IMR-90 (cell line): ENCODE data around the gene GAGE12E. TPM values are rescaled to one million over a fixed set of nuclear protein-coding genes. Genes with fewer than 3 reads are reported as not detected.
"Not testable (repeated sequence)": the region's sequence is repeated elsewhere in the genome, so short reads cannot be mapped to it uniquely, and the experiment has no call there.

Experiments used
- ATAC-seq: fragments of 200-7000 bp; cut with Tn5 transposase; 2 replicates; pipeline ENCODE4 v1.9.1; 2020; ENCODE audit warnings: low read depth, mild to moderate bottlenecking, moderate library complexity
- BruUV-seq: library from RNA; stranded (reverse); fragments of 400-500 nt; replicated peaks from 2 replicates; lab custom pipeline; 2021; lab: Mats Ljungman, UMichigan
- CTCF ChIA-PET: fragments of 300-600 bp; formaldehyde crosslinking; extraction: SDS; loops from one replicate; lab custom pipeline; 2021; ENCODE audit warnings: antibody characterized with exemption; lab: Yijun Ruan, JAX
- POLR2A ChIA-PET: fragments of 300-600 bp; sonication (Branson Sonifier 250); formaldehyde crosslinking; loops from one replicate; lab custom pipeline; 2022; ENCODE audit warnings: antibody characterized with exemption; ENCODE audit not compliant: unreplicated experiment; lab: Charles Lee
- DNase-seq: peaks from one replicate; pipeline ENCODE4 v3.0.0; 2013
- H2AFZ ChIP-seq: replicated peaks from 2 replicates; pipeline ENCODE3; 2013; ENCODE audit warnings: low read length, mild to moderate bottlenecking; ENCODE audit not compliant: poor library complexity
- H2AK5ac ChIP-seq: 2 replicates; pipeline ENCODE4 v1.6.1; 2013; ENCODE audit warnings: low read depth, low read length, inconsistent platforms
- H2AK9ac ChIP-seq: replicated peaks from 2 replicates; pipeline ENCODE3; 2013; ENCODE audit warnings: mild to moderate bottlenecking, low read depth, low read length, moderate library complexity; ENCODE audit not compliant: poor library complexity
- H2BK120ac ChIP-seq: 2 replicates; pipeline ENCODE4 v1.6.1; 2013; ENCODE audit warnings: low read depth, low read length, inconsistent platforms
- H2BK15ac ChIP-seq: 3 replicates; pipeline ENCODE4 v1.6.1; 2013; ENCODE audit warnings: low read depth, low read length, inconsistent platforms
- H2BK20ac ChIP-seq: 2 replicates; pipeline ENCODE4 v1.6.1; 2013; ENCODE audit warnings: low read depth, mild to moderate bottlenecking, inconsistent platforms, low read length, moderate library complexity
- H2BK5ac ChIP-seq: 2 replicates; pipeline ENCODE4 v1.6.1; 2013; ENCODE audit warnings: mild to moderate bottlenecking, low read depth, low read length, inconsistent platforms; ENCODE audit not compliant: poor library complexity, severe bottlenecking
- H3K14ac ChIP-seq: replicated peaks from 2 replicates; pipeline ENCODE4 v1.6.1; 2013; ENCODE audit warnings: low read depth, low read length, inconsistent platforms
- H3K18ac ChIP-seq: 2 replicates; pipeline ENCODE4 v1.6.1; 2013; ENCODE audit warnings: low read depth, low read length, control low read depth
- H3K23ac ChIP-seq: 2 replicates; pipeline ENCODE4 v1.6.1; 2013; ENCODE audit warnings: low read depth, low read length, inconsistent platforms
- H3K27ac ChIP-seq: 2 replicates; pipeline ENCODE4 v1.5.1; 2013; ENCODE audit warnings: mild to moderate bottlenecking, control low read depth, low read length; ENCODE audit not compliant: insufficient read depth
- H3K27me3 ChIP-seq: 2 replicates; pipeline ENCODE4 v1.6.1; 2013; ENCODE audit warnings: low read length; ENCODE audit not compliant: control insufficient read depth, insufficient read depth
- H3K36me3 ChIP-seq: 2 replicates; pipeline ENCODE4 v1.6.1; 2013; ENCODE audit warnings: low read length, mixed read lengths; ENCODE audit not compliant: control insufficient read depth, insufficient read depth
- H3K4ac ChIP-seq: 2 replicates; pipeline ENCODE4 v1.6.1; 2013; ENCODE audit warnings: low read depth, low read length, inconsistent platforms
- H3K4me1 ChIP-seq: 2 replicates; pipeline ENCODE4 v1.6.1; 2013; ENCODE audit warnings: low read length, mixed read lengths; ENCODE audit not compliant: control insufficient read depth, insufficient read depth
- H3K4me2 ChIP-seq: 2 replicates; pipeline ENCODE4 v1.6.1; 2013; ENCODE audit warnings: low read depth, mild to moderate bottlenecking, control low read depth, low read length, moderate library complexity
- H3K4me3 ChIP-seq: 2 replicates; pipeline ENCODE4 v1.5.1; 2013; ENCODE audit warnings: low read depth, mild to moderate bottlenecking, control low read depth, low read length, moderate library complexity; ENCODE audit not compliant: insufficient read depth
- H3K56ac ChIP-seq: 2 replicates; pipeline ENCODE4 v1.6.1; 2013; ENCODE audit warnings: low read length, inconsistent platforms; ENCODE audit not compliant: insufficient read depth; ENCODE audit errors: extremely low read depth
- H3K79me1 ChIP-seq, 2 experiments: 2 replicates each; pipeline ENCODE4 v1.6.1; 2013; ENCODE audit warnings: low read length in 2 of 2, inconsistent platforms in 1 of 2, low read depth in 1 of 2
- H3K9ac ChIP-seq: 2 replicates; pipeline ENCODE4 v1.6.1; 2013; ENCODE audit warnings: low read depth, low read length, control low read depth
- H3K9me1 ChIP-seq: 2 replicates; pipeline ENCODE4 v1.6.1; 2013; ENCODE audit warnings: low read length, inconsistent platforms; ENCODE audit not compliant: insufficient read depth
- H3K9me3 ChIP-seq: 2 replicates; pipeline ENCODE4 v1.6.1; 2013; ENCODE audit warnings: low read length; ENCODE audit not compliant: control insufficient read depth, insufficient read depth
- H4K20me1 ChIP-seq: 2 replicates; pipeline ENCODE4 v1.6.1; 2013; ENCODE audit warnings: low read length, inconsistent platforms; ENCODE audit not compliant: insufficient read depth
- H4K5ac ChIP-seq: 2 replicates; pipeline ENCODE4 v1.6.1; 2013; ENCODE audit warnings: mild to moderate bottlenecking, low read depth, low read length, control low read depth
- H4K8ac ChIP-seq, 2 experiments: 2 replicates each; pipeline ENCODE4 v1.6.1; 2013; ENCODE audit warnings: low read depth in 2 of 2, low read length in 2 of 2, control low read depth in 1 of 2, inconsistent platforms in 1 of 2
- H4K91ac ChIP-seq: 2 replicates; pipeline ENCODE4 v1.6.1; 2013; ENCODE audit warnings: low read depth, low read length, inconsistent platforms; ENCODE audit not compliant: insufficient read depth
- WGBS, 2 experiments: methylation state at CpG; one replicate each; pipeline versions ENCODE4 v1.1.5 to v1.1.7; 2013; ENCODE audit warnings: missing lambda C conversion rate in 2 of 2; ENCODE audit not compliant: insufficient read length in 1 of 2; ENCODE audit errors: extremely low coverage in 2 of 2; 5-methylcytosine and 5-hydroxymethylcytosine counted together
- dilution Hi-C: fragments of 300-500 bp; cut with HindIII; formaldehyde crosslinking; loops from one replicate; pipeline ENCODE4 v1.14.3; 2018; ENCODE audit warnings: low sequenced_read_pairs; ENCODE audit not compliant: unreplicated experiment
- in situ Hi-C: fragments of 300-500 bp; cut with MboI; formaldehyde crosslinking; loops from 3 replicates; pipeline ENCODE4 v1.14.3; 2019; ENCODE audit warnings: low sequenced_read_pairs, inconsistent platforms, mixed read lengths
- intact Hi-C: fragments of 100-400 bp; cut with micrococcal nuclease; formaldehyde crosslinking; loops from 2 replicates; pipeline ENCODE4 v1.10.0; 2022
- polyA plus RNA-seq, 3 experiments: library from polyadenylated mRNA; depleted of rRNA; stranded (reverse); fragments of >200 nt; gene quantifications; 2 replicates each; pipeline ENCODE4 v1.2.3, GENCODE V29; 2012; ENCODE audit warnings: low replicate concordance in 1 of 3
- total RNA-seq: library from RNA; depleted of rRNA; stranded (reverse); fragments of >200 nt; gene quantifications from 2 replicates; pipeline ENCODE4 v1.2.3, GENCODE V29; 2012

The GAGE12E gene
- total and polyA plus RNA-seq, 2 of the 4 experiments (the other 2 are of a cell fraction): not detected

DNA sequence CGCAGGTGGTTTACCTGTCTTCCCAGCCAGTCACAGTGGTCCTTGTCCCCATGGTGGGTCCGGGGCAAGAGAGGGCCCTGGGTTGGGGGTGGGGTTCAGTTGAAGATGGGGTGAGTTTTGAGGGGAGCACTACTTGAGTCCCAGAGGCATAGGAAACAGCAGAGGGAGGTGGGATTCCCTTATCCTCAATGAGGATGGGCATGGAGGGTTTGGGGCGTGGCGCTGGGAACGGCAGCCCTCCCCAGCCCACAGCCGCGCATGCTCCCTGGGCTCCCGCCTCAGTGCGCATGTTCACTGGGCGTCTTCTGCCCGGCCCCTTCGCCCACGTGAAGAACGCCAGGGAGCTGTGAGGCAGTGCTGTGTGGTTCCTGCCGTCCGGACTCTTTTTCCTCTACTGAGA, 38.1 kb downstream of the GAGE12E start, which contains the start of gene GAGE2A:
TSS of gene GAGE2A (plus strand) at position 301 of the 400 bp plus-strand sequence. CDS start 1,155 bp downstream, outside the sequence.
- H3K9me1 ChIP-seq, H2AK5ac ChIP-seq, H3K18ac ChIP-seq, H2BK20ac ChIP-seq, in situ Hi-C loops, H2AFZ ChIP-seq, H2BK120ac ChIP-seq, H3K4ac ChIP-seq, H3K4me1 ChIP-seq, H4K20me1 ChIP-seq, H3K56ac ChIP-seq, CTCF ChIA-PET, H3K27ac ChIP-seq, H3K9ac ChIP-seq, H3K4me3 ChIP-seq, POLR2A ChIA-PET, H2BK15ac ChIP-seq, H2AK9ac ChIP-seq, H3K4me2 ChIP-seq, ATAC-seq, H4K91ac ChIP-seq, H3K36me3 ChIP-seq, H3K79me1 ChIP-seq, H3K9me3 ChIP-seq, H4K5ac ChIP-seq, intact Hi-C loops, dilution Hi-C loops, H2BK5ac ChIP-seq, H3K14ac ChIP-seq, BruUV-seq, H4K8ac ChIP-seq, DNase-seq, H3K27me3 ChIP-seq, H3K23ac ChIP-seq: not testable (repeated sequence)
- no CpG with 5 or more reads among the region's 16 CpGs for WGBS, 2 experiments

DNA sequence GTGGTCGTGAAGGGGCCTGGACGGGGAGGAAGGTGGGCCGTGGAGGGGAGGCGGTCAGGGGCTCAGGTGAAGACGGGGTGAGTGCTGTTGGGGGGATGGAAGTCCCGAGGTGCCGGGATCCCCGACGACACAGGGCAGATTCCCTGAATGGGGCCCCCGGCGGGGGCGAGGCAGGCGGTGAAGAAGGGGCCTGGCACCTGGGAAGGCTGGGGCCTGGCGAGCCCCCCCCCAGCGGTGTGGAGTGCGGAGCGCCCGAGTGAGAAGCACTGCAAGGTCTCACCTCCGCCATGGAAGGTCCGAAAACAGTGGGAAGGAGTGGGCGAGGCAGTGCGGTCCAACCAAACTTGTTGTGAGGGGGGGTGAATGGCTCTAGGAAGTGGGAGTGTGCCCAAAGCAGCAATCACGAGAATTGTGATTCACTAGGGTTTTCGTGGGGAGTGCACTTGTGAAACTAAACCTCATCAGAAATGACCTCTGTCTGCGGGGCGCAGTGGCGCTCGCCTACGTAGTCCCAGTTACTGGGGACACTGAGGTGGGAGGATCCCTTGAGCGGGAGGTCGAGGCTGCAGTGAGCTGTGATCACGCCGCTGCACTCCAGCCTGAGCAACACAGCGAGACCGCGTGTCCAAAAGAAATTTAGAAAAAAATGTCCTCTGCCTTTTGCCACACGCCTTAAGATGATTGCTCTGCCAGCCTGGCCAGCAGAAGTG, 38.8 kb downstream of the GAGE12E start:
- H2BK120ac ChIP-seq, H3K9me1 ChIP-seq: not testable (repeated sequence)

More for the DNA sequence above, 38.8 kb downstream of the GAGE12E start:
- H2AFZ ChIP-seq, H3K18ac ChIP-seq, H2AK9ac ChIP-seq, ATAC-seq, H3K79me1 ChIP-seq, H3K4me3 ChIP-seq, POLR2A ChIA-PET, H2BK5ac ChIP-seq, H4K20me1 ChIP-seq, H3K9me3 ChIP-seq, H2BK20ac ChIP-seq, H3K9ac ChIP-seq, H3K4me1 ChIP-seq, H3K4me2 ChIP-seq, H3K14ac ChIP-seq, H2AK5ac ChIP-seq, H3K56ac ChIP-seq, H2BK15ac ChIP-seq, H3K23ac ChIP-seq, in situ Hi-C loops, H3K4ac ChIP-seq, intact Hi-C loops, H3K36me3 ChIP-seq, DNase-seq, H4K8ac ChIP-seq, H3K27me3 ChIP-seq, H4K91ac ChIP-seq, H4K5ac ChIP-seq, H3K27ac ChIP-seq, dilution Hi-C loops, CTCF ChIA-PET, BruUV-seq: not testable (repeated sequence)
- WGBS, 2 experiments: 75% methylated on average over 8 of the region's 37 CpGs; no CpG with 5 or more reads in 1 of the 2 experiments
